NCI-H524 treated with DMSO at 0.1 percent for 48 hours (cell line): ENCODE data around the gene RNU11.
"Not testable (repeated sequence)": the region's sequence is repeated elsewhere in the genome, so short reads cannot be mapped to it uniquely, and the experiment has no call there.

ENCODE experiments used
- DNase-seq: peaks from one replicate; lab custom pipeline; 2025; lab: John Stamatoyannopoulos, UW

RNU11 gene

DNA sequence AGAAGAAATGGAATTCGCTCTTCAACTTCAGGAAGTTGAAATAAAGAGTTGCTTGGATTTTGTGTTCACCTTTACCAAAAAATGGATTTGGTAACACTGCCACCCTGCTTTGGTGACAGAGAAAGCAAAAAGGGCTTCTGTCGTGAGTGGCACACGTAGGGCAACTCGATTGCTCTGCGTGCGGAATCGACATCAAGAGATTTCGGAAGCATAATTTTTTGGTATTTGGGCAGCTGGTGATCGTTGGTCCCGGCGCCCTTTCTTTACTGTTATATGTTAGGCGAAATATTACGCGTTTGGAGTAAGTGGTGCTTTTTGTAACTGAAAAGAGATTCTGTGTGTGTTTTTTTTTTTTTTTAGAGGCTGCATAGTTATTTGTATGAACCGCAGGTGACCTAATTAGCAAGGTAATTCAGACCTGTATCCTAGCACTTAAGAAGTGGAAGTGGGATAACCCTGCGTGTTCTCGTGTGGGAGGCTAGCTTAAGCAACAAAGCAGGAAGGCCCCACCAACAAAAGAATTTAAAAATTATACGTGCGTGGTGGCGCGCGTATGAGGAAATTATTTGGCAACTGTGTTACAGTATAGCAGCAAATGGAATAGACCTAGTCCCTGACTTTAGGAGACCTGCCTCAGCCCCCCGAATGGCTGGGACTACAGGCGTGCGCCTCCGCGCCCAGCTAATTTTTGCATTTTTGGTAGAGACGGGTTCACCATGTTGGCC, at the start of gene RNU11:
Gene RNU11, plus strand, starts transcription at position 127 of the 725 bp plus-strand sequence.
- DNase-seq, result peak; percentile 86

DNA sequence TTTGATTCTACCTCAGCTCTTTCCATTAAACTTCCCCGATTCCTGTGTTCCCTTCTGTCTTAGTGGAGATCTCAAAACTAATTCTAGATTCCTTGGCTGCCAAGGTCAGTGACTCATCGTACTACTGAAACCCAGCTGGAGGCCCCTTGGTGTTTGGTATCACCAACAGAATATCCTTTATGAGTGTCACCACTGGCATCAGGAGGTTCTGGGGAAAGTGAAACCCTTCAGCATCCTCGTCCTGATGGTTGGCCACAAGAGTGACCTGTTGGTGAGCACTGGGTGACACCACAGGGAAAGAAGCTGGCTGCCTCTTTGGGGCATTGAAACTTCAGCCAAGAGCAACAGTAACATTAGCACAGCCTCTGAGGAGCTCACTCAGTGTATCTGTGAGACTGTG, 46.7 kb upstream of the RNU11 start:
- DNase-seq, result no peak

DNA sequence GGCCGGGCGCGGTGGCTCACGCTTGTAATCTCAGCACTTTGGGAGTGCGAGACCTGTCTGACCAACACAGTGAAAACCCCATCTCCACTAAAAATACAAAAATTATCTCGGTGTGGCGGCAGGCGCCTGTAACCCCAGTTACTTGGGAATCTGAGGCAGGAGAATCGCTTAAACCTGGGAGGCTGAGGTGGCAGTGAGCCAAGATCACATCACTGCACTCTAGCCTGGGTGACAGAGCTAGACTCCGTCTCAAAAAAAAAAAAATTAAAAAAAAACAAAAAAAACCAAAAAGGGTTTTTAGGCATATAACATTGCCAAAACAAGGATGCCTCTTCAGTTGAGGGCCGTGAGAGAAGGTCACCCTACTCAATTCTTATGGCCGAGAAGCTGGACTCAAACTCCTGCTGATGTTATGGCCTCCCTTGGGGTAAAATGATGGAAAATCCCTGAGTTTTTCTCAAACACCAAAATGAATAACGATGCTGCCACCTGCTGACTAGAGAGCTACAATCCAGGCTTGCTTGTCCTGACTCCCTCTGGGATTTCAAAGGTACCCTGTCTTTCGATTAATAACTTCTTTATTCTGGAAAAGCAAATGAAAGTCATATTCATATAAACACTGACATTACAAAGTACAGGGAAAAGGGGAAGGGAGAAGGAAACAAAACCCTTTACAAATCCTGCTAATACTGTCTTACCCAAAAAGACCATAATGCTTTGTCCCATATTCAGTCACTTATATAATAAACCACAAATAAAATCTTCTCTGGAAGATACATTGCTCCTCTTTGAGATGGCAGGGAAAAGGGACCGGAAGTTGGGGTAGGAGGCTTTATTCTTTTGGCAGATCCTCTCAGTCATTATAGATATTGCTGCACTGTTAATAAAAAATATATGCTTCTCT, 45.6 kb upstream of the RNU11 start:
- no peak for DNase-seq

DNA sequence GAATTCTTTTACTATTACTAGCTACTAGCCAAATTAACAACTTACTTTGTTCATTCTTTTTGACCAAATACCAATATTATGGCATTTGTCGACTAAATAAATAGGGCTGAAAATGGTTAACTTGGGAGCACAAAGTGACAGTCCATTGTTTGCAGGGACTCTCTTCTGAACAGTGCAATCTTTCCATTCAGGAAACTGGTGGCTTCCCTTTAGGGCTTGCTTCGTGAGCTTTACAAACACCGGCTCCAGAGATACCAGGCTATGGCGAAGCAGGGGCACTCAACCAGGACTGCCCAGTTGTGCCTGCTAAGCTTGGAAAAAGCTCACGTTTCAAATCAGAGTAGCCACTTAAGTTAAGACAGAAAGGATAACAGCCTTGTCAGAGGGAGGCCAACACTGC, 44.0 kb upstream of the RNU11 start:
- DNase-seq, result no peak

- DNase-seq, result no peak
These were observed 43.4 kb upstream of the RNU11 start for GRCh38 chr1:28604962-28605361.

- DNase-seq, result no peak
These were observed 41.6 kb upstream of the RNU11 start for GRCh38 chr1:28606771-28607170.

- no peak for DNase-seq
These were observed 35.2 kb upstream of the RNU11 start for GRCh38 chr1:28613175-28613574.

DNA sequence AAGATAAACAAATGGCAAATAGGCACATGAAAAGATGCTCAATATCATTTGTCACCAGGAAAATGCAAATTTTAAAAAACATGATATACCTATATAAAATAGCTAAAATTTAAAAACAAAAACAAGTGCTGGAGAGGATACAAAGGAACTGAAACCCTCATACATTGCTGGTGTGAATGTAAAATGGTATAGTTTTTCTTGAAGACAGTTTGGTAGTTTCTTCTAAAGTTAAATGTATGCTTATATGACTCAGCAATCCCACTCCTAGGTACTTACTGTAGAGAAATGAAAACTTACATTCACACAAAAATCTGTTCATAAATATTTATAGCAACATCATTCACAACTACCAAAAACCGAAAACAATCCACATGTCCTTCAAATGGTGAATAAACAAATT, 16.7 kb upstream of the RNU11 start:
- no peak for DNase-seq

- no peak for DNase-seq
These were observed 15.8 kb upstream of the RNU11 start for GRCh38 chr1:28632560-28632959.

GRCh38 chr1:28640766-28641165, 7.6 kb upstream of the RNU11 start:
- DNase-seq, result no peak

DNA sequence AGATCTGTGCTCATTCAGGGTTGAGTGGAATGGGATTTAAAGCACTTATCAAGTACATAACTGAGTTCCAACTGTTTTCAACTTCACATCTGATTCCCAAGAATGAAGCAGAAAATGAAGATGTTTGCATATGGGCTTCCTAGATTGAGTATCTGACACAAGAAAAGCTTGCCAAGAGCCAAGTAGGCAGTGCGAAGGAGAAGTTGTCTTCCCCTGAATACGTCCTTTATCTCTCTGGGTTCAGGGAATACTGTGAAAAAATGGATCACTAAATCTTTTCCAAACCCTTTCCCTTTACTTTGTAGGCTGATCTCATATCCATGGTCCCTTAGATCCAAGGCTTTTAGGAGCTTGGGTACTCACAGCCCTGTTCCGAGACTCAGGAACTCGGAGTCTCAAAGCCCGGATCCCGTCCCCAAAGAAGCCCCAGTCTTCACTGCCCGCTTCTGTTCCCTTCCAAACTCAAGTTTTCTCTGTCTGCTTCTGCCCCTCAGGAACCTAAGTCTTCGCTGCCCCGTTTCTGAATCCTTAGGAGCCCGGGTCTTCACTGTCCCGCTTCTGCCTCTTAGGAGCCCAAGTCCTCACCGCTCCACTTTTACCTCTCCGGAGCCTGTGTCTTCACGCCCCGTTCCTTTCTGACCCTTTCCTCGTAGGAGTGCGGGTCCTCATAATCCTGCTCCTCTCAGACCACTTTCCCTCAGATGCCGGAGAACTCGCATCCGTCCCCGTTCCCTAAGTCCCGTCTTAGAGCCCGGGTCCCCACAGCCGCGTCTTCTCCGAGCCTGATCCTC, 6.1 kb upstream of the RNU11 start:
- no peak for DNase-seq

GRCh38 chr1:28642847-28643635, 5.4 kb upstream of the RNU11 start, which contains the start of gene TAF12:
TSS of gene TAF12 (minus strand) at chr1:28643067. CDS start at chr1:28622081, 20,986 bp downstream.
- DNase-seq, result peak; percentile 75

GRCh38 chr1:28644494-28644893, 3.9 kb upstream of the RNU11 start:
- no peak for DNase-seq

DNA sequence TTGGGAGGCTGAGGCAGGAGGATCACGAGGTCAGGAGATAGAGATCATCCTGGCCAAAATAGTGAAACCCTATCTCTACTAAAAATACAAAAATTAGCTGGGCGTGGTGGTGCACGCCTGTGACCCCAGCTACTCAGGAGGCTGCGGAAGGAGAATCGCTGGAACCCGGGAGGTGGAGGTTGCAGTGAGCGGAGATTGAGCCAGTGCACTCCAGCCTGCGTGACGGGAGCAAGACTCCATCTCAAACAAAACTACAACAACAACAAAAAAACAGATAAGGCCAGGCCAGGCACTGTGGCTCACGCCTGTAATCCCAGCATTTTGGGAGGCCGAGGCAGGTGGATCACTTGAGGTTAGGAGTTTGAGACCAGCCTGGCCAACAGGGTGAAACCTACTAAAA, 3.0 kb upstream of the RNU11 start:
- DNase-seq, result not testable (repeated sequence)

GRCh38 chr1:28646040-28646439, 2.4 kb upstream of the RNU11 start:
- no peak for DNase-seq

- DNase-seq, result peak; percentile 81
These were observed 359 bp upstream of the RNU11 start for GRCh38 chr1:28648008-28648473.

DNA sequence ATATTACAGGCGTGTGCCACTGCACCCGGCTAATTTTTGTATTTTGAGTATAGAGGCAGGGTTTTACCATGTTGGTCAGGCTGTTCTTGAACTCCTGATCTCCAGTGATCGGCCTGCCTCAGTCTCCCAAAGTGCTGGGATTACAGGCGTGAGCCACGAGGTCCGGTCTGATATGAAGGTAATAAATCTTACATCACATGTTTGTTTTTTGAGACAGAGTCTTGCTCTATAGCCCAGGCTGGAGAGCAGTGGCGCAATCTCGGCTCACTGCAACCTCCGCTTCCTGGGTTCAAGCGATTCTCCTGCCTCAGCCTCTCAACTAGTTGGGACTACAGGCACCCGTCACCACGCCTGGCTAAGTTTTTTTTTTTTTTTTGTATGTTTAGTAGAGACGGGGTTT, 4.7 kb downstream of the RNU11 start:
- not testable (repeated sequence) for DNase-seq

GRCh38 chr1:28653870-28654269, 5.5 kb downstream of the RNU11 start:
- not testable (repeated sequence) for DNase-seq

DNA sequence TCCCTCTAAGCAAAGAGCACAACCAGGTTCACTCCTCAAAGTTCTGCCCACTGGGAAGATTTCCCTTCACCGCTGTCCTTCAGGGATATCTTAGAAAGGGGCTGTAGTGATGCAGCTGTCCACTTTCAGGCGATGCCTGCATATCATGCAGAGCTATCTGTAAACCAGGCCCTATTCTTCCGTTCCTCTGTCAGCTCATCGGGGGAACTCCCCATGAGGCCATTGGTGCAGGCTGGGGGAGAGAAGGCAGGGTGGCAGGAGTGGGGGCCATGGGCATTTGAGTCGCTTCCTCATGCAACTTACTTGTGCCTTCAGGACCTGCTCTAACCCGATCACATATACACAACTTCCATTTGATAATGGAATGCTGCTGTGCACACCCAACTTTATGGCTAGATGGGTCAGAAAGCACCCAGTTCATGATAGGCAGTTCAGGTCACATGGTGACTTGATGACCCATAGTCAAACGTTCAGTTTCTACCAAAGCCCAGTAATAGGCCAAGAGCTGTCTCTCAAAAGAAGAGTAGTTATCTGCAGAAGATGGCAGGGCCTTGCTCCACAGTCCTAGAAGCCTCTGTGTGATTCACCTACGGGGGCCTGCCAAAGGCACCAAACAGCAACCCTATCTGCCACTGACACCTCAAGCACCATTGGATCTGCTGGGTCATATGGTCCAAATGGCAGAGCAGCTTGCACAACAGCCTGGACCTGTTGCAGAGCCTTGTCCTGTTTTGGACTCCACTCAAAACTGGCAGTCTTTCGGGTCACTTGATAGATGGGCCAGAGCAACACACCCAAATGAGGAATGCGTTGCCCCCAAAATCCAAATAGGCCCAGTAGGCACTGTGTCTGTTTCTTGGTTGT, 7.3 kb downstream of the RNU11 start:
- DNase-seq, result not testable (repeated sequence)

DNA sequence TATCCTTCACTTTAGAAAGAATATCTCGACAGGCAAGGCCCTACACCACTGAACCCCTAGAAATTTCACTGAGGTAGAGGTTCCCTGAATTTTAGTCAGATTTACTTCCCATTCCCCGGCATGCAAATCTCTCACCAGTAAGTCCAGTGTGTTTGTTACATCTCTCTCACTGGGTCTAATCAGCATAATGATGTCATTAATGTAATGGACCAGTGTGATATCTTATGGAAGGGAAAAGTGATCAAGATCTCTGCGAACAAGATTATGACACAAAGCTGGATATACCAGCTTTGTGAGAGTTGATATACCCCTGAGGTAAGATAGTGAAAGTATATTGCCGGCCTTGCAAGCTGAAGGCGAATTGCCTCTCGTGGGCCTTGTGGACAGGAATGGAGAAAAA, 7.9 kb downstream of the RNU11 start:
- DNase-seq, result no peak
